B cell (primary cell): Measurements from ENCODE around the gene IFI27L2. TPM values are rescaled to one million over a fixed set of nuclear protein-coding genes. Genes with fewer than 3 reads are reported as not detected.
A peak's percentile ranks its signal among the peaks of the same experiment; 100 is the strongest.

Source experiments
- ATAC-seq: fragments of 200-7000 bp; cut with Tn5 transposase; one replicate; pipeline ENCODE4 v1.10.0; 2021; ENCODE audit warnings: low read depth, mild to moderate bottlenecking, moderate number of reproducible peaks, moderate library complexity
- CTCF ChIA-PET: fragments of 350-600 bp; sonication (Branson Sonifier 250); formaldehyde crosslinking; loops from one replicate; lab custom pipeline; 2021; ENCODE audit warnings: antibody characterized with exemption, inconsistent platforms; lab: Charles Lee
- POLR2A ChIA-PET: fragments of 350-600 bp; sonication (Branson Sonifier 250); formaldehyde crosslinking; loops from one replicate; lab custom pipeline; 2021; ENCODE audit warnings: antibody characterized with exemption; lab: Charles Lee
- DNase-seq: peaks from one replicate; pipeline ENCODE4 v3.0.0; 2013
- H2AFZ ChIP-seq: 2 replicates; pipeline ENCODE4 v1.6.1; 2012; ENCODE audit warnings: mild to moderate bottlenecking, low read depth, low read length; ENCODE audit not compliant: insufficient read depth, poor library complexity, severe bottlenecking
- H3K27ac ChIP-seq, 2 donors: 1 replicate in 1 of 2; 2 replicates in 1 of 2; pipeline ENCODE4 v1.5.1; 2012 to 2013; ENCODE audit warnings: low read length in 2 of 2, mild to moderate bottlenecking in 2 of 2, moderate library complexity in 1 of 2
- H3K27me3 ChIP-seq, 4 experiments: fragments of 200-600 bp in 1 of 4; sonication (generic) in 1 of 4; replicated peaks in 1 of 4; 1 replicate in 2 of 4; 2 replicates in 2 of 4; pipeline versions ENCODE4 v1.6.1 to v1.7.0; 2013 to 2016; ENCODE audit warnings: low read length in 3 of 4, mild to moderate bottlenecking in 2 of 4, mixed read lengths in 1 of 4, moderate library complexity in 1 of 4; ENCODE audit not compliant: insufficient read depth in 4 of 4, control insufficient read depth in 3 of 4; ENCODE audit errors: control extremely low read depth in 1 of 4
- H3K36me3 ChIP-seq, 2 experiments: replicated peaks in 1 of 2; 1 replicate in 1 of 2; 2 replicates in 1 of 2; pipeline versions ENCODE4 v1.6.1 to v1.7.1; 2013; ENCODE audit warnings: low read length in 1 of 2; ENCODE audit not compliant: insufficient read depth in 2 of 2, control insufficient read depth in 1 of 2; ENCODE audit errors: control extremely low read depth in 1 of 2, extremely low read depth in 1 of 2
- H3K4me1 ChIP-seq, 2 donors: fragments of 200-600 bp in 1 of 2; sonication (generic) in 1 of 2; 1 replicate in 1 of 2; 2 replicates in 1 of 2; pipeline versions ENCODE4 v1.5.1 to v1.6.1; 2013 to 2017; ENCODE audit warnings: low read length in 2 of 2; ENCODE audit not compliant: control insufficient read depth in 2 of 2, insufficient read depth in 2 of 2
- H3K4me2 ChIP-seq: replicated peaks from 2 replicates; pipeline ENCODE3; 2012; ENCODE audit warnings: mild to moderate bottlenecking, low read depth, low read length; ENCODE audit not compliant: poor library complexity, severe bottlenecking
- H3K4me3 ChIP-seq, 5 experiments: fragments of 200-600 bp in 1 of 5; sonication (generic) in 1 of 5; 1 replicate in 3 of 5; 2 replicates in 2 of 5; pipeline versions ENCODE4 v1.5.1 to v1.7.0; 2011 to 2016; ENCODE audit warnings: low read length in 4 of 5, mild to moderate bottlenecking in 4 of 5, low read depth in 2 of 5, control low read depth in 1 of 5, moderate library complexity in 1 of 5; ENCODE audit not compliant: insufficient read depth in 1 of 5; ENCODE audit errors: control extremely low read depth in 1 of 5, extremely low read depth in 1 of 5
- H3K79me2 ChIP-seq: fragments of 200-600 bp; sonication (generic); one replicate; pipeline ENCODE4 v1.6.0; 2016; ENCODE audit warnings: low read length; ENCODE audit not compliant: control insufficient read depth, insufficient read depth
- H3K9ac ChIP-seq: fragments of 200-600 bp; sonication (generic); 2 replicates; pipeline ENCODE4 v1.6.1; 2017; ENCODE audit warnings: mild to moderate bottlenecking, low read length, moderate library complexity
- H3K9me3 ChIP-seq, 3 donors: one replicate each; pipeline versions ENCODE4 v1.6.1 to v1.7.1; 2013; ENCODE audit warnings: low read length in 2 of 3; ENCODE audit not compliant: control insufficient read depth in 2 of 3, insufficient read depth in 1 of 3; ENCODE audit errors: control extremely low read depth in 1 of 3
- H4K20me1 ChIP-seq: 2 replicates; pipeline ENCODE4 v1.6.0; 2012; ENCODE audit warnings: mild to moderate bottlenecking, low read length; ENCODE audit not compliant: insufficient read depth, control insufficient read depth, poor library complexity, severe bottlenecking
- H3K27ac Mint-ChIP-seq: one replicate; pipeline ENCODE4 v1.8.0; 2021; ENCODE audit warnings: mixed read lengths
- H3K27me3 Mint-ChIP-seq: one replicate; pipeline ENCODE4 v1.8.0; 2021; ENCODE audit warnings: mixed read lengths
- H3K4me1 Mint-ChIP-seq: one replicate; pipeline ENCODE4 v1.8.0; 2021; ENCODE audit warnings: mixed read lengths
- H3K4me3 Mint-ChIP-seq: one replicate; pipeline ENCODE4 v1.8.0; 2021; ENCODE audit warnings: mixed read lengths
- H3K9me3 Mint-ChIP-seq: one replicate; pipeline ENCODE4 v1.8.0; 2022; ENCODE audit warnings: mixed read lengths; ENCODE audit not compliant: insufficient read depth
- CTCF ChIP-seq: fragments of 200-600 bp; IDR thresholded peaks from one replicate; pipeline ENCODE4 v1.8.0; 2022; ENCODE audit warnings: antibody characterized with exemption, mild to moderate bottlenecking
- EZH2 ChIP-seq: IDR thresholded peaks from 2 replicates; pipeline ENCODE4 v1.6.1; 2012; ENCODE audit warnings: borderline replicate concordance, low read depth, mild to moderate bottlenecking, moderate library complexity, low read length; ENCODE audit not compliant: insufficient read depth, poor library complexity, severe bottlenecking
- WGBS: methylation state at CpG from one replicate; pipeline ENCODE4 v1.1.5; 2013; ENCODE audit warnings: missing lambda C conversion rate; ENCODE audit not compliant: insufficient coverage; 5-methylcytosine and 5-hydroxymethylcytosine counted together
- intact Hi-C: fragments of 100-400 bp; cut with micrococcal nuclease; formaldehyde crosslinking; loops from one replicate; pipeline ENCODE4 v1.10.0; 2022
- polyA plus RNA-seq: library from polyadenylated mRNA; depleted of rRNA; stranded (reverse); fragments of >200 nt; gene quantifications from 2 replicates; pipeline ENCODE4 v1.2.3, GENCODE V29; 2012
- total RNA-seq, 2 donors: library from RNA; stranded (reverse); fragments of 120-200 nt in 1 of 2; gene quantifications; 1 replicate in 1 of 2; 2 replicates in 1 of 2; pipeline versions ENCODE4 v1.2.3 to v1.2.4, GENCODE V29; 2013 to 2022

The IFI27L2 gene
- total and polyA plus RNA-seq, 2 donors (not counting 1 experiment from before 2014, with no cell fraction given): 30.2 to 57.4 TPM

DNA sequence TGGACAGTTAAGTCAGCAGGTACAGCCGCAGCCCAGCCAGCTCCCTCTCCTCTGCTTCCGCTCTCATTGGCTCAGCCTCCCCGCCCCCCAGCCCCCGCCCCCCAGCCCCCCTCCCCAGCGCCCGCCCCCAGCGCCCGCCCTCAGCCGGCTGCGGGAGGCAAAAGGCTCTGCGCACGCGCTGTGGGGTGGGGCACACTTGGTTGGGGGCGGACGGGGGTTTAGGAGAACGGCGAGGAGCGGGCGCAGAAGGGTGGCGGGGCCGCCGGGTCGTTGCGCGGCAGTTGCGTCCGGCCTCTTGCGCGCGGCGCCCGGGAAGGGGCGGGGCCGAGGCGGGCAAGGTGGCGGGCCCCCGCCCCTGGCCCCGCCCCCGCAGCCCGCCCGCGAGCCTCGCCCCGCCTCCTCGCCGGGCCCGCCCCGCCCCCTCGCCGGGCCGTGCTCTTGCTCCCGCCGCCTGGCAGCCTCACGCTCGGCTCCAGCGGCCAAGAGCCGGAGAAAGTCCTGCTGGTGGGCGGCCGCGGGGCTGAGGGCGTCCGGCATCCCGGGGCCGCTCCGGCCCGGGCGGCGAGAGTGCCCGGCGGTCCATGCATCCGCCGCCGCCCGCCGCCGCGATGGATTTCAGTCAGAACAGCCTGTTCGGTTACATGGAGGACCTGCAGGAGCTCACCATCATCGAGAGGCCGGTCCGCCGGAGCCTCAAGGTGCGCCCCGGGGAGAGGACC is 44.6 kb upstream of the IFI27L2 start, which contains the start of gene PPP4R4:
TSS of gene PPP4R4 (plus strand) at position 438 of the 719 bp plus-strand sequence. CDS start at position 582, 144 bp downstream.
- WGBS: under 1% methylated on average over 74 of the region's 84 CpGs

More for the DNA sequence above, 44.6 kb upstream of the IFI27L2 start, which contains the start of gene PPP4R4:
- peak within 1 kb of the TSS; percentile 77 for H2AFZ ChIP-seq
- no peaks in the 10 kb centered on the region for H3K79me2 ChIP-seq
- peak; percentile 67 for TF ChIP-seq EZH2
- no peak for TF ChIP-seq CTCF
- Mint-ChIP-seq H3K4me3 (peak within 1 kb of the TSS; percentile 88), H3K27me3 (peaks cover 50% of the 10 kb centered on the region), H3K4me1 (peaks cover 15% of the 10 kb centered on the region), H3K27ac (peak within 1 kb of the TSS; percentile 50), H3K9me3 (no peaks in the 10 kb centered on the region)
- peaks cover 17 to 19% of the 10 kb centered on the region in 2 donors for H3K4me1 ChIP-seq
- intact Hi-C loops: loop anchor here (1.0 to 10.0 kb wide), 3 partner anchors 44 to 989 kb away; partner anchors contain the start of genes DDX24, IFI27L1, LYSET and MOAP1
- peak within 1 kb of the TSS in 4 of 5 experiments; percentile 46 to 66 (median 61) for H3K4me3 ChIP-seq
- H3K9ac ChIP-seq: peak within 1 kb of the TSS; percentile 69
- H3K4me2 ChIP-seq: peak within 1 kb of the TSS; percentile 95
- H3K27me3 ChIP-seq: peaks cover 0 to 49% (median 35%) of the 10 kb centered on the region in 4 experiments
- H3K36me3 ChIP-seq: no peaks in the 10 kb centered on the region
- peak; percentile 92 for ATAC-seq
- peak; percentile 82 for DNase-seq
- ChIA-PET POLR2A (no interaction called here), CTCF (interaction anchor here (2.8 kb wide), 1 partner anchor 138 kb away, joined by 18 read pairs; no protein-coding TSS in a partner anchor)
- no peak within 1 kb of the TSS for H3K27ac ChIP-seq
- no peaks in the 10 kb centered on the region for H4K20me1 ChIP-seq
- peaks cover 0 to 6% (median 0%) of the 10 kb centered on the region in 3 donors for H3K9me3 ChIP-seq
